ENCODE data around the gene SEMA4B.
"Not testable (repeated sequence)": the region's sequence is repeated elsewhere in the genome, so short reads cannot be mapped to it uniquely, and the experiment has no call there.

The SEMA4B gene

DNA sequence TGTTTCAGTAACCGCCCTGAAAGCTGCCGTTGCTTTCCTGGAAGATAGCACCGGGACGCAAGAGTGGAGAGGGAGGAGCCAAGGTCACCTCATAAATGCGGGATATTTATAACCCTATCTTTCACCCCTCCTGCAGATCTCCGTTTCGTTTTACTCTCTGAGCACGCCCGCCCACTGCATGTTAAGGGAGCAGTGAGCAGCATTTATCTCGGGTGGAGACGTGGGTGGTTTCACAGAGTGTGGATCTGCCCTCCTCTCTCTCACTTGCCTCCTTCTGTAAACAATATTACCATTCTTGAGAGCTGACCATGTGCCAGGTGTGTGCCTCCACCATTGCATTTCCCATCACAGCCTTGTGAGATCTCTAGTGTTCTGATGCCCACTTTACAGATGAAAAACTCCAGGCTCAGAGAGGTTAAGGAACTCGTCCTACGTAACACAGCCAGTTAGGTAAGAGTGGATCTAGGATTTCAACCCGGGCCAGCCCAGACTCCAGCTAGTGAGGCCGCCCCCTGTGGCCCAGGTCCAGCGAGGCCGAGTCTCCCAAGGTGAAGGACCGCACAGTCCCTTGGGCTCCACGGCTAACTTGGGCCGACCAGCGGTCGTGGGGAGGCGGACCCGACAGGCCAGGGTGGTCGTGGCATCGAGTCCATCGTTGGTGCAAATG lies 16.9 kb upstream of the SEMA4B start:
- no peak for DNase-seq (ENCODE audit: low spot score)

DNA sequence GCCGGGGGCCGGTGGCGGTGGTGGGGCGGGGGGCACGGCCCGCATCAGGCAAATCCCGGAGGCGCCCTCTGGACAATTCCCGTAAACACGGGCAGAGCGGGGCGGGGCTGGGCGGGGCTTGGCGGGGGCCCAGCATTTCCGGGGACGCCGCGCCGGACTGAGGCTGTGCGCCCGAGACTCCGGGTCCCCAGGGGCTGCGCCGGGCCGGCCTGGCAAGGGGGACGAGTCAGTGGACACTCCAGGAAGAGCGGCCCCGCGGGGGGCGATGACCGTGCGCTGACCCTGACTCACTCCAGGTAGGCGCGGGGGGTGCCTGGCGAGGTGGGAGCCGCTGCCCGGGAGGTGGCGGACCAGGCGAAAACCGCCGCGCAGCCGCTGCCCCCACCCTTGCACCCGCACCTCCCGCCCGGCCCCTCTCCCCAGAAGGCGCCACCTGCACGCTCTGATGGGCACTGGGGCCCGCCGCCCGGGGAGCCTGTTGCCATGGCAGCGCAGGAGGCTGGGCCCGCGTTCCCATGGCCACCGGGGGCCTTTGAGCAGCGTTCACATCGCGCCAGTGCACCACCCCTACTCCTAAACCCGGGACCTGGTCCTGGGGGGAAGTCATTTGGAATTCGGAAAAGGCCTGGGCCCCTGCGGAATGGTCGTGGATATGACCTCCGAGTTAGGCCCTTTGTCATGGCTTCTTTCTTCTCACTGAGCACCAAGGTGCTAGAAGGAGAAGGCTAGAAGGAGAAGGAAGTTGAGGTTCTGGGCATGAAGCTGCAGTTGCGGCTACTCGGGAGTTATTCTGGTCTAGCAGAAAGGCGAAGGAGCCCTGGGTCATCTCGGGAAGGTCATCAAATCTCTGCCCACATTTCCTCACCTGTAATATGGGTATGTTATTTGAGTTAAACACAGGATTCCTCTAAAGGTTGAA lies 16.1 kb upstream of the SEMA4B start:
- peak; percentile 33 for DNase-seq (ENCODE audit: low spot score)

DNA sequence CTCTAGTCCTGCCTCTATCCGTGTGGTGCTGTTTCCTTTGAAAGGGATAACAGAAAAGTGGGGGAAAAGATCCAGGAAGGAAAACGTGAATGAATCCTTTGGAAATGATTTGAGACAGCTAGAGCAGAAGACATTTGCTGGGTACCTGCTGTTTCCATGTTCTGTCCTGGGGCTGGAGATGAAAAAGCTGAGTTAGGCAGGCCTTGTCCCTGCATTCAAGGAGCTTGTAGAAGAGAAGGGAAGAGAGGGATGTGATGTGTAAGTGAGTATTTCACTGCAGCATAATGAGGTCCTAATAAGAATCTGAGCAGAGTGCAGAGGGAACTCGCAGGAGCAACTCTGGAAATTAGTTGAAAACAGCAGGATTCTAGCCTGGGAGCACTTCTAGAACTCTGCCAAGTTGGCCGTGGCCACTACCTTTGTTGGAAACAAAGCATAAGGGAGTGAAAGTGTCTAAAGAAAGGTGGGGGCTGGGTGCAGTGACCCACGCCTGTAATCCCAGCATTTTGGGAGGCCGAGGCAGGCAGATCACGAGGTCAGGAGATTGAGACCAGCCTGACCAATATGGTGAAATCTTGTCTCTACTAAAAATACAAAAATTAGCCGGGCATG lies 13.8 kb upstream of the SEMA4B start:
- DNase-seq (ENCODE audit: low spot score): no peak

DNA sequence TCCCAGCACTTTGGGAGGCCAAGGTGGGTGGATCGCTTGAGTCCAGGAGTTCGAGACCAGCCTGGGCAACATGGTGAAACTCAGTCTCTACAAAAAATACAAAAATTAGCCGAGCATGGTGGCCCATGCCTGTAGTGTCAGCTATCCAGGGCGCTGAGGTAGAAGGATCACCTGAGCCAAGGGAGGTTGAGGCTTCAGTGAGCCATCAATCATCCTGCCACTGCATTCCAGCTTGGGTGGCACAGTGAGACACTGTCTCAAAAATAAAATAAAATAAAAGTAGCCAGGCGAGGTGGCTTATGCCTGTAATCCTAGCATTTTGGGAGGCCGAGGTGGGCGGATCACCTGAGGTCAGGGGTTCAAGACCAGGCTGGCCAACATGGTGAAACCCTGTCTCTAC lies 13.1 kb upstream of the SEMA4B start:
- not testable (repeated sequence) for DNase-seq (ENCODE audit: low spot score)

DNA sequence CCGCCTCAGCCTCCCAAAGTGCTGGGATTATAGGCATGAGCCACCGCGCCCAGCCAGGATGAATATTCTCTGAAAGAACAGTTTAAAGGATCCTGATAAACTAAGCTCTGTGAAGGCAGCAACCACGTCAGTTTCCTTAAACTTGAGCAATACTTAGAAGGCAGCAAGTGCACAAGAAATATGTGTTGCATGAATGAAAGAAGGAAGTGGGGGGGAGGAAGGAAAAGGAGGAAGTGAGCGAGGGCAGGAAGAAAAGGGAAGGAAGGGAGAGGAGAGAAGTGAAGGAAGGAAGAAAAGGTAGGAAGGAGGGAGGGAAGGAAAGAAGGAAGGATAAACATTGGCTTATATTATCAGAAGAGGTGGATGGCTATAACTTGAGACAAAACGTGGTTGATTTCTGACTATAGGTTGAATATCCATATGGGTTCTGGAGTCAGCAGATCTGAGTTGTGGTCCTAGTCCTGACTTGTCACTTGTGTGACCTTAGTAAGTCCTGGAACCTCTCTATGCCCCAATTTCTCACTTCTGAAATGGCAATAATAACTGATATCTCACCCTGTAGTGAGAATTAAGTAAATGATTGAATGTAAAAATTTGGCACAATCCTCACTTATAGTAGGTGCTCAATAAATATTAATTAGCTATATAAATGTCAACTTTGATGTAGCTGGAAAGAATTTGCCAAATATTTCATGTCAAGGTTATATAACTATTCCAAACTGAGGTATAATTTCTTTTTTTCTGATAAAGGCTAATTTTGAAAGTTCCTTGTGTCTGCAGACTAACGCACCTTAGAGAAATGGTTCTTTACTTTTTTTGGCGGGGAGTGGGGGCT lies 12.0 kb upstream of the SEMA4B start:
- DNase-seq (ENCODE audit: low spot score): no peak

DNA sequence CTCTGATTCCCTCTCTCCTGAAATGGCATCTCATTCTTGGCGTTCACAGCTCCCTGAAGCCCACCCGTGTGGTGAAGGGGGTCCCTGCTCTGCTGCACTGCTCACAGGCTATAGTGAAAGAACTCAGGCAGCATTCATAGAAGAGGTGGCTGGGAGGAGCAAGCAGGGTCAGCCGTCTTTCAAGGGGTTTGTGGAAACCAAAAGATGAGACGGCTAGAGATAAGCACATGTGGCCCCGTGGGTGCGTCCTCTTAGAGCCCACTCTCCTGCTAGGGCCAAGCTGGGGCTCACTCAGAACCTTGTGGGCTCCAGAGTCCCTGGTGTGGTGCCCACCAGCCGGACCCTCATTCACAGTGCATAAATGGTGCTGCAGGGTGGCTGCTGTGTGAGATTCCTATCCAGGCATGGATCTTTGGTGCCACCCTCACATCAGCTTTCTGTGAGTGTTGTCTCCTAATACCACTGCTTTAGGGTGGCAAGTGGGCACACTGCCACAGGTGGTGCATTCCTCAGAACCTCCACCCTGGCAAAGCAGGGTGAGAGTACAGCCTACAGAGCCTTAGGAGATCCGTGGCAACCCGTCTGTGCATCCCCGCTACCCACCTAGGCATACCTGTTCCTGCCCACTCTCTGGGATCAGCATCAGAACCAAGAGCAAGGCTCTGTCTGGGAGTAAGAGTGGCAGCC lies 11.2 kb upstream of the SEMA4B start:
- DNase-seq (ENCODE audit: low spot score): no peak

DNA sequence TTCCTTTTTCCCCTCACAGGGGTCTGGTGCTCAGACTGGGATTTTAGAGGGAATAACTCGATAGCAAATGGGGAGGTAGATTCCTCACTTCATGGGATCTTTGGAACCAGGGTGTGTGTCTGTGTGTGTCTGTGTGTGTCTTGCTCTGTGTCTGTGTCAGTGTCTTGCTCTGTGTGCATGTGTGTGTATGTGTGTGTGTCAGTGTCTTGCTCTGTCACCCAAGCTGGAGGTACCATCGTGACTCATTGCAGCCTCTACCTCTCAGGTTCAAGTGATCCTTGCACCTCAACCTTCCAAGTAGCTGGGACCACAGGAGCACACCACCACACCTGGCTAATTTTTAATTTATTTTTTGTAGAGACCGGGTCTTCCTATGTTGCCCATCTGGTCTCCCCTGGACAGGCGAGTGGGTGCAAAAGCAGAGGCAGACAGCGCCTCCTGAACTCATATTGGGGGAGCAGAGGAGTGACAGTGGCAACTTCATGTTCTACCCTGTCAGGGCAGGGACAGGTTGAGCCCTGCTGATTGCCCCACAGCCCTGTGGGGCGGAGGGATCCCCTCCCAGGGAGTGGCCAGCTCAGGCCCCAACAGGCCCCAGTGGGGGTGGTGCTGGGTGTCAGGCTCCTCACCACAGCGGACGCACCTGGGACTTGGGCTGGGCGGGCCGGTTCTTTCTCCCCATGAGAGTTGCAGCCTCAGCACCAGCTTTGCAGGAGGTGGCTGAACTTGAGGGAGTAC lies 10.4 kb upstream of the SEMA4B start:
- no peak for DNase-seq (ENCODE audit: low spot score)

DNA sequence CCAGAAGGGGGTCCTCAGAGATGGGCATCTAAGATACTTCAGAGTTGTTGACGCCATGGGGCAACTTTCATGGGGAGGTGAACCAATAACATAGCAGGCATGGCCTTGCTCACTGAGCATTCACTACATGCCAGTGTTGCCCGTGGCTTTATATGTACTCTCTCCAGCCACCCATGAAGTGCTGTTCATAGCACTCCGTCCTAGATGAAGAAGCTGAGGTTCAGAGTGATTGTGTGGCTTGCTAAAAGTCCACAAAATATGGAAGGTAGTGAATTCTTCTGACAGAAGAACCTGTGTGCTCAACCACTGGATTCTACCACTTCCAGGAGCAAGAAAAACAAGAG lies 9.8 kb upstream of the SEMA4B start:
- DNase-seq (ENCODE audit: low spot score): no peak

DNA sequence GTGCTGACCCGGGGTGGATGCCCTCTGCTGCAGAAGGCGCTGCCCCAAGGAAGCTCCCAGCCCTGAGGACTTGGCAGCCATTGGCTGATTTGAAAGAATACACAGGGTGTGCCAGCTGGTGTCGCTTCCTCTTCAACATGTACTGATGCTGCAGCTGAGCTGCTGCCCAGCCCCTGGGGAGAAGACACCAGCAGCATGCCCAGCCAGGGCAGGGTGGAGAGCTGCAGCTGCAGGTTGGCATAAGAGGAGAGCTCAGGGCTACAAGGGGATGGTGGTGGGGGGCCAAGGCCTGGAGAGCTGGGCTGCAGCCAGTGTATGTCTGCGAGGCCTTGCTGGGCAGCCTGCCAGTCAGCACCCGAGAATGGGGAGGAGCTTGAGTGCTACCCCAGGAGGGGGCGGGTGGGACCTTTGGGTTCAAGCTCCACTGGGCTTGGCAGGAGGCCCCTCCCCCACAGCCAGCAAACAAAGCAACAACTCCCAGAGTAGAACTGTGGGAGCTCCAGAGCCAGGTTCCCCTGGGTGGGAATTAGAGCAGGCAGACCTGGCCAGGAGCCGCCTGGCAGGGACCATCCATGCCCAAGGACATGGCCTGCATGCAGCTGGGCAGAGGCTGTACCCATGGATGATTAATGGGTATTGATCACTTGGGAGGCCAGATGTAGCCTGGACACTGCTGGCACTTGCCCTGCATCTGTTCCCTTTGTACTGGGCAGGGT lies 9.2 kb upstream of the SEMA4B start:
- DNase-seq (ENCODE audit: low spot score): no peak

DNA sequence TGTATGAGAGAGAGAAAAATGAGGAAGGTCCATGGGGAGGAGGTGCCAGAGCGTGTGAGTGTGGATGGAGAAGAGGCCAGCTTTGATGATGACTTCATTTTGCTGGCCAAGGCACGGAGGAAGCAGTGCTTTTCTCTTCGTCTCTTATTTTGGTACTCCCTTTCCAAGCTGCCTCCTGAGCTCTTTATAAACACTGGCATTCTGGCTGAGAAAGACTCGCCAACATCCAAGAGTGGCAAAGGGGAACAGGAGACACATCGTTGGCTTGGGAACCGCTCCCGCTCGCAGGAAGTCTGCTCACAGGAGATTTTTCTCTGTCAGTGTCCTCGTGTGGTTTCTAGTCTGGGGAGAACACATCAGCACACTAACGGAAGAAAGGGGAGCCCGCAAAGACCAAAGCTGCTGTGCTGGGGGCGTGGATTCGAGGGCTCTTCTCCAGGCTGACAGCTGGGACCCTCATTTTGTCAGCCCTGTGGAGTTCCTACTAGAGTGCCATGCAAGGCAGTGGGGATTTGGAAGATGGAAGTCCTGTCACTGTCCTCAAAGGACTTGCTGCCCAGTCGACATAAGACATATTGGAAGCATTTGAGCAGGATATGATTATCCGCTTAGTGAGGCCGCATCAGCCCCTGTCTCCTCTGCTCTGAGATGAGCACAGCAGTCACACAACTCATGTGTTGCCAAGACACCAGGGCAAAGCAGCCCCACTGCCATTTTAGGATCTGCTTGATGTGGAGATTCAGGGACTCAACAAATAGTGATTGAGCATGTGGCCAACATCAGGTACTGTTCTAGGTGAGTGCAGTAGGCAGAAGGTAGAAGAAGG lies 8.0 kb upstream of the SEMA4B start:
- no peak for DNase-seq (ENCODE audit: low spot score)

DNA sequence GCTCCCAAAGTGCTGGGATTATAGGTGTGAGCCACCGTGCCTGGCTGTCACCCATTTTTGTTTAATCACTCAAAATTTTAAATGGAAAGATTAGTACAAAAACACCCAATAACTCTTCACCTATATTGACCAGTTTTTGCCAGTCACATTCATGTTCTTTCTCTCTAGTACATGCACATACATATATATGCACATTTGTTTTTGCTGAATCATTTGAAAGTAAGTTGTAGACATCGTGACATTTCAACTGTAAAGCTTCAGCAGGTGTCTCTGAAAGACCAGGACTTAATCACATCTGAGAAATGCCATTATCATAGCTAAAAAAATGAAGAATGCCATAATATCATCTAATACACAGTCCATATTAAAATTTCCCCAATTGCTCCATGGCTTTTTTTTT lies 6.5 kb upstream of the SEMA4B start:
- no peak for DNase-seq (ENCODE audit: low spot score)

DNA sequence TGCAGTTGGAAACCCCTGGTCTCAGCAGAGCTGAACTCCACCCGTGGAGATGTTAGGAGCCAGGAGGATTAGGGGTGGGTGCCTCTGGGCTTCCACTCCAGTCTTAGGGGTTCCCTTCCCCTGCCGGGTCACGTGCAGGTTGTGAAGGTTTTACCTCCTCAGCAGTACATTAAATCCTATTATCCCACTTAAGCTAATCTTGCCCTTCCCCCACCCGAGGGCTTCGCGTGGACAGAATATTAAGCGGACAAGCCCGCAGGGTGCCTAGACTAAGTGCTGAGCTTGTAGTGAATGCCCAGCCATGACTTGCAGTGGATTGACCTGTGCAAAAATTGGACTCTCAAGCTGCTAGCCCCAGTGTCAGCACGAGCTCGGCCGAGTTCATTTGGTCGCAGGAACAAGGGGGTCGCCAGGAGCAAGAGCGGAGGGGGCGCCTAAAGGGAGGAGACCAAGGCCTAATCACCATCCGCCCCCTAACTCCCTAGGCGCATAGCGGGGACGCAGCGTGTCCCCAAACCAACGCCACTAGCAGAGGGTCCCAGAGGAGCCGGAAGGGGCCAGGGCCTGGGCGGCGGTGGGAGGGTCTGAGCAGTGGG lies 498 bp upstream of the SEMA4B start:
- DNase-seq (ENCODE audit: low spot score): no peak

DNA sequence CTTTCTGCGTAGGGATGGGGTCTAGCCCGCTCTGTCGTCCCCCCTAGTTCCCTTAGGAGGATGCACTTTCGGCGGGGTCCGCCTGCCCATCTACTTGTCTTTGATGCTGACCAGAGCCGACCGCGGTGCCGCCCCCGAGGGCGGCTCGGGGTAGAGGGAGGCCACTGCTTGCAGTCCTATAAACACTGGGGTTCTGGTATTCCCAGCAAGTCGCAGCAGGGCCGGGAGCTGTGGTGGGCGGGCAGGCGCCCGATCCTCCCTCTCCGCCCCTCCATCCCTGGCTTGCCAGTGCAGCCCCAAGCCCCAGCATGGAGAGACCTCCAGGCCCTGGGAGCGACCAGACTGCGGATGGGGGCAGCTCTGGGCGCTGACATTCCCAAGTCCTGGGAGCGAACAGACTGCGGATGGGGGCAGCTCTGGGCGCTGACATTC lies 830 bp downstream of the SEMA4B start:
- DNase-seq (ENCODE audit: low spot score): no peak

DNA sequence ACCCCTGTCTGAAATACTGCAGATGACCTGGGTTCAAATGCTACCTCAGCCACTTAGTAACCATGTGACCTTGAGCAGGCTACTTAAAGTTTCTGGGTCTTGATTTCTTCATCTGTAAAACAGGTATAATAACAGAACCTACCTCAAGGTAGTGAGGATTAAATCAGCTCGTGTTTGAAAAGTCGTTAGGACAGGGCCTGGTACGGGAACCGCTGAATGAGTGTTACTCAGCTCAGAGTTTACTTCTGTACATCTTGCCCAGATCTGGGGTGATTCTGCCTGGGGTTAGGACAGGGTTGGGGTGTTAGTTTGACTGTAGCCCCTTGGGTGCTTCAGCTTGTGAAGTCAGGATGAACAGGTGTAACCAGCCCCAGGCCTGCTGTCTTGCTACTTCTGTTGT lies 1.8 kb downstream of the SEMA4B start:
- no peak for DNase-seq (ENCODE audit: low spot score)

DNA sequence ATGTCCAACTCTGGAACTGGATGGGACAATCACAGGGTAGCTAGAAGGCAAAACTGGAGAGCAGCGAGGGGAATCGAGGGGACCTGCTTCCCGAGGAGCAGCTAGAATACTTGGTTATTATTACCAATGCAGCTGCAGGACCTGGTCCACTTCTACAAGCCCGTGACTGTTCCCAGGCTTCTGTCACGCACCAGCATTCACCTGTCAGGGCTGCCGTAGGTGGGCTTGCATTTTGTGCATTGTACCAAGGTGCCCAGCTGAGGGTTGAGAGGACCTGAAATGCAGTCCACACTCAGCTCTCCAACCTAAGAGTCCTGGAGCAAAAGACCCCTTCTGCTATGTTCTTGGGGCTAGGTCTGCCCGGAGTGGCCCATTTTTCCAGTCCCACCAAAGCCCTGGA lies 2.3 kb downstream of the SEMA4B start:
- no peak for DNase-seq (ENCODE audit: low spot score)

DNA sequence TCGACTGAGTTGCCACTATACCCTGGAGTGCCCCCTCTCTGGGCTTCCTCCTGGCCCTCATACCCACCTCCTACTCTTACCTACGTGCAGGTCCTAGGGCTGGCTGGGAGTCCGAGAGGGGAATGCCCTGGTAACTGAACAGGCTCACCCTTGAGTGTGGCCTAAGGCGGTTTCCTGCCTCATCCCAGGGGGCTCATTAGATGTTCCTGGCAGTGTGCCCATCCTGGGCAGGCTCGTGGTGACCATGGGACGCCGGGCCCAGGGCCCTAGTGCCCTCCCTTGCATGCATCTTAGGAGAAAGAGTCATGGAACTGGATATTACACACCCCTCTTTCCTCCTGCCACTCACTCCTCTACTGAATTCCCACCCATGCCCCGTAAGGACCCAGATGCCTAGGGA lies 2.8 kb downstream of the SEMA4B start:
- no peak for DNase-seq (ENCODE audit: low spot score)

DNA sequence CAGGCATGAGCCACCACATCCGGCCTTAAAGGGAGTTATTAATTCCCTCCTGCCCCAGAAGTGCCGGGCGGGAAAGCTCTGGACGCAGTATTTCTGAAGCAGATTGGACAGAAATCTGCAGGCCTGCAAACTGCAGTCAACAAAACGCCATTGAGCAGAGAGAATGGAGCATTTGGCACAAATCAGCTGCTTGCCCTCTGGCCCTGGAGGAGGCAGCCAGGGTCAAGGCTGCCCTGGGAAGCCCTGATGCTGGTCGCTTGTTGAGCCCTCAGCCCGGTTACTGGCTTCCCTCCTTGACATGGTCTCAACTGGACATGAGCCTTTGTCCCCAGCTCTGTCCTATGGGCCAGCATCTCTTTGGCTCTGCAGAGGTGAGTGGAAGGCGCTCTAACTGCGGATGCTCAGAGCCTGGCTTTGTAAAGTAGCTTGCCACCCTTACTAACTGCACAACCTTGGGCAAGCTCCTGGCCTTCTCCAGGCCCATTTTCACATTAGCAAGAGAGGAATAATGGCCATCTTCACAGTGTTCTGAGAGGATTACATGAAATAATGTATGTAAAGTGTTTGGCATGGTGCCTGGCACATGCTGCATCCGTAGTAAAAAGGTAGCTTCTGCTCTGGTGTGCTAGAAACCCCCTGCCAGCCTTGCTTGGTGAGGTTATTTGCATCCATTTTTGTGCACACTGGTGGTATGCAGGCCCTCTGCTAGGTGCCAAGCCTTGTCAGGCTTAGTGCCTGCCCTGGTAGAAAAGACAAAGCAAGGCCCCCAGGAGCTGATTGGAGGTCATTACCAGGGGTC lies 4.1 kb downstream of the SEMA4B start:
- no peak for DNase-seq (ENCODE audit: low spot score)

DNA sequence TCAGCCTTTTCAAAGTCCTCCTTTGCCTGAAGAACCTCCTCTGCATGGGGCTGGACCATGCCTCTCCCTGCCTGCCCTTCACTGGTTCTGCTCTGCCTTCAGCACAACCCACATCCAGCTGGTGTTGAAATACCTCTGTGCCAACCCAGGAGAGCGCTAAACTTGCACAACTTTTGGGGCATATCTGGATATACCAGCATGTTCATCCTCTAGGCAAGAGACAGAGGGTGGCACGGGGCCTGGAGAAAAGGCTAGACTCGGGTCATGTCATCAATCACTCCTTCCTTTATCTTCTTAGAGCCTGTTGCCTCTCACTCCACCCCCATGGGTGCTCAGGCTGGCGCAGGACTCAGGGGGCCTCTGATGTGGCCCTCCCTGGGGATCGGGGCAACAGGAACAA lies 4.8 kb downstream of the SEMA4B start:
- DNase-seq (ENCODE audit: low spot score): no peak
